Duodenal mucosa (tissue), 2 donors: ENCODE measurements around the gene C11orf54.
A peak's percentile ranks its signal among the peaks of the same experiment; 100 is the strongest.

ENCODE experiments used
- H3K27ac ChIP-seq: one replicate; pipeline ENCODE4 v1.7.0; 2013; ENCODE audit warnings: low read depth, low read length
- H3K27me3 ChIP-seq, 2 donors: one replicate each; pipeline ENCODE4 v1.7.0; 2013; ENCODE audit warnings: low read length in 2 of 2, control low read depth in 1 of 2; ENCODE audit not compliant: insufficient read depth in 2 of 2, control insufficient read depth in 1 of 2
- H3K36me3 ChIP-seq, 2 donors: one replicate each; pipeline ENCODE4 v1.7.0; 2013; ENCODE audit warnings: low read length in 2 of 2, control low read depth in 1 of 2; ENCODE audit not compliant: insufficient read depth in 2 of 2, control insufficient read depth in 1 of 2
- H3K4me1 ChIP-seq, 2 donors: one replicate each; pipeline ENCODE4 v1.7.0; 2013; ENCODE audit warnings: low read length in 2 of 2, control low read depth in 1 of 2; ENCODE audit not compliant: insufficient read depth in 2 of 2, control insufficient read depth in 1 of 2
- H3K4me3 ChIP-seq, 2 donors: one replicate each; pipeline ENCODE4 v1.7.0; 2013; ENCODE audit warnings: low read length in 2 of 2, low read depth in 1 of 2
- H3K9ac ChIP-seq, 2 donors: one replicate each; pipeline ENCODE4 v1.7.0; 2013; ENCODE audit warnings: low read length in 2 of 2, low read depth in 1 of 2
- H3K9me3 ChIP-seq, 2 donors: one replicate each; pipeline ENCODE4 v1.7.0; 2013; ENCODE audit warnings: low read length in 2 of 2, control low read depth in 1 of 2; ENCODE audit not compliant: control insufficient read depth in 1 of 2

Gene C11orf54

DNA sequence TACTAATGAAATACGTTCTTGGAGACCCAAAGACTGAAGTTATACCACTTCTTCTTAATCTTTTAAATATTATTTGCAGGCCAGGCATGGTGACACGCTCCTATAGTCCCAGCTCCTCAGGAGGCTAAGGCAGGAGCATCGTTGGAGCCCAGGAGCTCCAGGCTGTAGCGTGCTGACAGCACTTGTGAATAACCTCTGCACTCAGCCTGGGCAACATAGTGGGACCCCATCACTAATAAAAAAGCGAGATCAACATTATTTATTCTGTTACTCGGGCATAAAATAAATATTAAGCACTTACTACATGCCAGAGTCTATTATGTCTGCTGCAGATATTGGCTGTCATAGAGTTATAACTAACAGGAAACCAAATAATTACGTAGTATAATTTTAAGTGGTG, 41.9 kb downstream of the C11orf54 start:
- H3K4me1 ChIP-seq: peaks cover 21 to 33% of the 10 kb centered on the region in 2 donors
- H3K9ac ChIP-seq: peak overlapping the region; percentile 37 to 95
- peak overlapping the region; percentile 94 to 99 for H3K4me3 ChIP-seq
- no peaks in the 10 kb centered on the region for H3K27me3 ChIP-seq
- H3K9me3 ChIP-seq: no peaks in the 10 kb centered on the region
- peaks cover 0 to 2% of the 10 kb centered on the region in 2 donors for H3K36me3 ChIP-seq
- no peak overlapping the region for H3K27ac ChIP-seq

DNA sequence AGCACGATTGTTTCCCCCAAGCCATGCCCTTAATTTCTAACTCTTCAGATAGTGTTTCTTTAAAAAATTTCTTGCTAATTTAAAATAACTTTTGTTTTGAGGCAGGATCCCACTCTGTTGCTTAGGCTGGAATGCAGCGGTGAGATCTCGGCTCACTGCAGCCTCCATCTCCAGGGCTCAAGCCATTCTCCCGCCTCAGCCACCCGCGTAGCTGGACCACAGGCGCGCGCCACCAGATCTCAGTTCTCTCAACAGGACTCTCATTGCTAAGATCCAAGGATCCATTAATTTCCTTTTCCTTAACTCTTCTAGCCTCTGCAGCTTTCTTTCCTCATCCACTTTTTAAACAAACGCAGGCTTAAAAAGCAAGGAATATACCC, 42.3 kb downstream of the C11orf54 start:
- Histone ChIP-seq H3K9me3 (no peaks in the 10 kb centered on the region), H3K4me3 (peak overlapping the region; percentile 94 to 99), H3K4me1 (peaks cover 21 to 33% of the 10 kb centered on the region in 2 donors), H3K9ac (peak overlapping the region; percentile 37 to 95), H3K27ac (no peak overlapping the region), H3K27me3 (no peaks in the 10 kb centered on the region), H3K36me3 (peaks cover 0 to 5% of the 10 kb centered on the region in 2 donors)

DNA sequence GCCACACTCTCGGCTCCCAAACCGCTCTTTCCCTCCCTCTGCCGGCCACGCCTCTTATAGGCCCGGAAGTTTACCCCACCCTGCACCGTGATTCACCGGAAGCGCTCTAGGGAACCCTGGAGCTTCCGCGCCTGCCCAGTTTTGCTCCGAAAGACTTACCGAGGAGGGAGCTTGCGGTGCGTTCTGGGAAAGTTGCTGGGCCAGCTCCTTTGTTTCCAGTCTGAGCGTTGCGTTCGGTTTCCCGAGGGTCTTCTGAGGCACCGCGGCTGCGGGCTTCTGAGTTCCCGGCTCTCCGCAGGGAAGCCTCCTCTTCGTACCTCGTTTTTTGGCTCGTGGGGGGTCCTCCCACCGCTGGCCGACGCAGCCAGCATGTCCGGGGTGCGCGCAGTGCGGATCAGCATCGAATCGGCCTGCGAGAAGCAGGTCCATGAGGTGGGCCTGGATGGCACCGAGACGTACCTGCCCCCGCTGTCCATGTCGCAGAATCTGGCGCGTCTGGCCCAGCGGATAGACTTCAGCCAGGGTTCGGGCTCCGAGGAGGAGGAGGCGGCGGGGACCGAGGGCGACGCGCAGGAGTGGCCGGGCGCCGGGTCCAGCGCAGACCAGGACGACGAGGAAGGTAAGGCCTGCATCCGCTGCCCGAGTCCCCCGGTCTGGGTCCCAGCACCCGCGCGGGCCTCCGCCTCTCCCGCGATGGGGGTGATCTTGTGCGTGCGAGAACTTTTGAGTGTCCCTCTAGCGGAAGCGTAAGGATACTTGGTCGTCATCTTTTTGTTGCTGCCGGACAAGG, 42.9 kb downstream of the C11orf54 start, which contains the start of gene MED17:
Gene MED17 (plus strand): TSS at position 138 of the 790 bp plus-strand sequence. CDS start 232 bp downstream, at position 370.
- H3K9ac ChIP-seq: peak within 1 kb of the TSS; percentile 95 to 96
- H3K36me3 ChIP-seq: peaks cover 0 to 11% of the 10 kb centered on the region in 2 donors
- peak within 1 kb of the TSS; percentile 95 for H3K27ac ChIP-seq
- H3K4me1 ChIP-seq: peaks cover 21 to 33% of the 10 kb centered on the region in 2 donors
- peak within 1 kb of the TSS; percentile 94 to 99 for H3K4me3 ChIP-seq
- no peaks in the 10 kb centered on the region for H3K9me3 ChIP-seq
- H3K27me3 ChIP-seq: no peaks in the 10 kb centered on the region

DNA sequence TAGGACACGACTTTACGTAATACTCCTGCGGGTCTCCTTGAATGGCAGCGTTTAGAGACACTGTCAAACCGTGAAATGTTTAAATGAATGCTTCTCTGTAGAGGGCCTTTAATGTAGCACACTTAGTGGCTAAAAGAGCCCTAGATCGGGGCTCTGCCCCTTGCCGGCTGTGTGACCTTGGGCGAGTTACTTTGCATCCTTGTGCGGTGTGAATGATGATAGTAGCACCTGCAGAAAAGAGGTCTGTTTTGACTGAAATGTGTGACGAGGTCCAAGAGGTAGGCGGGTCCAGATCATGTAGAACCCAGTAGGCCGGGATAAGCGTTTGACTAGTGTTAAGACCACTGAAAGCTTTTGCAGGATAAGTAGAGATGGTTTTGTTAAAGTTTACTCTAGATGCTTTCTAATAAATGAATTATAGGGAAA, 43.5 kb downstream of the C11orf54 start:
- Histone ChIP-seq H3K4me1 (peaks cover 21 to 33% of the 10 kb centered on the region in 2 donors), H3K27ac (peak overlapping the region; percentile 17), H3K9ac (peak overlapping the region; percentile 95 to 96), H3K27me3 (no peaks in the 10 kb centered on the region), H3K36me3 (peaks cover 2 to 17% of the 10 kb centered on the region in 2 donors), H3K4me3 (peak overlapping the region; percentile 94 to 99), H3K9me3 (no peaks in the 10 kb centered on the region)

DNA sequence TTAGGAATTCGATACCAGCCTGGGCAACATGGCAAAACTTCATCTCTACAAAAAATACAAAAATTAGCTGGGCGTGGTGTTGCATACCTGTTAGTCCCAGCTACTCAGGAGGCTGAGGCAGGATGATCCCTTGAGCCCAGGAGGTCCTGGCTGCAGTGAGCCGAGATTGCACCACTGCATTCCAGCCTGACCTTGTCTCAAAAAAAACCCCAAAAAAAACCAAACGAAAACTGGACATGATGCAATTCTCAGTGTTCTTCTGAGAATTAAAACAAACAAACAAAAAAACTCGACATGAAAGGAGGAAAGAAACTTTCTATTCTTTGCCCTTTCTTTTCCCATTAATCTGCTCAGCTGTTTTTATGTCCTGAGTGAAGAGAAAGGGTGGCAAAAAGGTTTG, 50.0 kb downstream of the C11orf54 start:
- no peak overlapping the region for H3K9ac ChIP-seq
- H3K27me3 ChIP-seq: no peaks in the 10 kb centered on the region
- peaks cover 4 to 10% of the 10 kb centered on the region in 2 donors for H3K4me1 ChIP-seq
- no peak overlapping the region for H3K4me3 ChIP-seq
- peaks cover 36 to 82% of the 10 kb centered on the region in 2 donors for H3K36me3 ChIP-seq
- no peaks in the 10 kb centered on the region for H3K9me3 ChIP-seq
- H3K27ac ChIP-seq: no peak overlapping the region

DNA sequence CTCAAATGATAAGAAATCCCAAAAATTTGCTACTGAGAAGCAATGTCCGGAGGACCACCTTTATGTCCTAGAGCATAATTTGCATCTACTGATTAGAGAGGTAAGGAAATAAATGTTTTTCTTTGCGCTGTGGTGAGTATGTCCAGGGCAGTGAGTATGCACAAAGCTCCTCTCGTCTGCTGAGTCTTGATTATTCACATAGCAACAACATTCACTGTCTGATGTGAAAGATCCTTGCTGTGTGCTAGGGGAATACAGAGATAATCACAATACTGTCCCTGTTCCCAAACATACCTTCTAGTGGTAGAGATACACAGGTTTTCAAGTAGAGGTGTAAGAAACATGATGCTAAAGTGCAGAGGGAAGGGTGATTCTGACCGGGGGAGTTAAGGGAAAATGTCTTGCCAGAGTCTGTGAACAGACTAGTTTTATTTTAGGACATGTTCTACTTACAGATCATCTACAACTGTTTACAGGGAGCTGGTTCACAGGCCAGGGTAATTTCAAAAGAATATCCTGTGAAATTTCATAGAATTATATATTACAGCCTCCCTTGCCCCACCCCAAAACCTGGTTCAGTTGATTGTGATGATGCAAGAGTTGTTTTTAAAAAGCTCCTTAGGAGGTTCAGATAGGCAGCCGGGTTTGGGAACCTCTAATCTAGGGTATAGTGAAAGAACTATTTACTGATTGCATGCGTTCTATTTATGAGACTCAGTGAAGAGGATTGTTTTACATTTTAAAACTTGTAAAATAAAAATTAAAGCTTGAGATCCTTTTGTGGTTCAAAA, 55.2 kb downstream of the C11orf54 start:
- Histone ChIP-seq H3K9me3 (no peaks in the 10 kb centered on the region), H3K4me1 (no peaks in the 10 kb centered on the region), H3K36me3 (peaks cover 32 to 79% of the 10 kb centered on the region in 2 donors), H3K4me3 (no peak overlapping the region), H3K27me3 (no peaks in the 10 kb centered on the region), H3K9ac (no peak overlapping the region), H3K27ac (no peak overlapping the region)

DNA sequence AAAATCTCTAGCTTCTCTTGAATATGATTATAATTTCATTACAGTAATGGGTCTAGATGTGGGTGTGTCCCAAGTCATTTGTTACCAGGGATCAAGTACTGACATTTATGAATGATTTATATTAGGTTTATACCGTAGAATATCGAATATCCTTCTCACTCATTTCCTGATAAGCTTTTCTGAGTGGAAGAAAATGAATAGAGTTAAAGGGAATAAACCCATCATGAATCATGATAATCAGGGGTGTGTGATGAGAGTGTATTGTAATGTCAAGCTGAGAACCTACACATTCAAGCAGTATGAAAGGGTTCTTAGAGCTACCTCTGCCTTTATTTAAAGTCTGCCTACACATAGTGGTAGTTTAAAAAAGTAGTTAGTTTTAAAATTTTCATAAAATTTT, 59.9 kb downstream of the C11orf54 start:
- H3K27me3 ChIP-seq: no peaks in the 10 kb centered on the region
- no peak overlapping the region for H3K27ac ChIP-seq
- peaks cover 32 to 67% of the 10 kb centered on the region in 2 donors for H3K36me3 ChIP-seq
- no peaks in the 10 kb centered on the region for H3K4me1 ChIP-seq
- no peaks in the 10 kb centered on the region for H3K9me3 ChIP-seq
- H3K4me3 ChIP-seq: no peak overlapping the region
- no peak overlapping the region for H3K9ac ChIP-seq

DNA sequence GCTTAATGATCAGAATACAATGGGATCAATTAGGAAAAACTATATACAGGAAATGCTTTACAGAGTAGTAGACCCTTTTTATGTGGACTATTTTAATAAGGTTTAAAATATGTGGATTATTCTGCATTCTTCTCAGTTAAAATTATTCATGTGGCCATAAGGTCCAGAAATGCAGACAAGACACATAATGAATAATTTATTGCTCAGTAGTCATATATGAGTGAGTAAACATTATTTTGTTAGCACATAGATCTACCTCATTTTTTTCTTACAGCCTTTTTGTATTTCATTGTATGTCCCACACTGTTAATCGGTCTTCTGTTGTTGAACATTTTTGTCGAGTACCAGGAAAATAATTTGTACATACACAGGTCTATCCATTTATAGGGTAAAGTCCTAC, 63.4 kb downstream of the C11orf54 start:
- Histone ChIP-seq H3K27ac (no peak overlapping the region), H3K9ac (no peak overlapping the region), H3K4me1 (no peaks in the 10 kb centered on the region), H3K36me3 (peaks cover 33 to 62% of the 10 kb centered on the region in 2 donors), H3K9me3 (no peaks in the 10 kb centered on the region), H3K4me3 (no peak overlapping the region), H3K27me3 (no peaks in the 10 kb centered on the region)

DNA sequence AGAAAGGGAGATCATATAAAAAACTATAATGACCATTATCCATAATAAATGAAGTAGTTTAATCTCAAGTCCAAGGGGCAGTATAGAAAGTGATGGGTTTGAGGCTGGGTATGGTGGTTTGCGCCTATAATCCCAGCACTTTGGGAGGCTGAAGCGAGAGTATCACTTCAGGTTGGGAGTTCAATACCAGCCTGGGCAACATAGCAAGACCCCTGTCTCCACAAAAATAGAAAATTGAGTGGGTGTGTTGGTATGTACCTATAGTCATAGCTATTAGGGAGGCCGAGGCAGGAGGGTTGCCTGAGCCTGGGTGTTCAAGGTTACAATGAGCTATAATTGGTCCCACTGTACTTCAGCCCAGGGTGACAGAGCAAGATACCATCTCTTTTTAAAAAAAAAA, 66.5 kb downstream of the C11orf54 start:
- Histone ChIP-seq H3K4me3 (no peak overlapping the region), H3K27ac (no peak overlapping the region), H3K36me3 (peaks cover 40 to 70% of the 10 kb centered on the region in 2 donors), H3K9me3 (no peaks in the 10 kb centered on the region), H3K4me1 (no peaks in the 10 kb centered on the region), H3K9ac (no peak overlapping the region), H3K27me3 (no peaks in the 10 kb centered on the region)

DNA sequence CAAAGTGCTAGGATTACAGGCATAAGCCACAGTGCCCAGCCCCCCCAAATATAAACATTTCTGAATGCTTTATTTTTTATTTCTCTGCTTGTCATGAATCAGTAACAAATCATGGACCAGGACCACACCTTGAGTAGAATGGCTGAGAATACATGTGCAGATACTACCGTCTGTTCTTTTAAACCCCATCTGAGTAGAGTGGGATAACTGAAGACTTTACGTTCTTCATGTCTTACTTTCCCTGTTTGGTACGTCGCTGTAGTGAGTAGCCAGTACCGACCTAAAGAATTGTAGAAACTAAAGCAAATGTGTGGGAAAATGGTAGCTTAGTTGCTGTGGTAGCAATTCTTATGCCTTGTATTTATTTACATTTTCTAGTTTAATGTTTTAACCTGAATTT, 72.5 kb downstream of the C11orf54 start:
- Histone ChIP-seq H3K4me1 (no peaks in the 10 kb centered on the region), H3K9me3 (no peaks in the 10 kb centered on the region), H3K27me3 (no peaks in the 10 kb centered on the region), H3K27ac (no peak overlapping the region), H3K4me3 (no peak overlapping the region), H3K9ac (no peak overlapping the region), H3K36me3 (peaks cover 26 to 59% of the 10 kb centered on the region in 2 donors)
